Hepatocyte (in vitro differentiated cells): ENCODE data around the gene LSS. TPM values are rescaled to one million over a fixed set of nuclear protein-coding genes. Genes with fewer than 3 reads are reported as not detected.

ENCODE experiments used
- DNase-seq: peaks from one replicate; pipeline ENCODE4 v3.0.0-alpha.2; 2016; ENCODE audit warnings: low spot score
- H2AFZ ChIP-seq: fragments of 200-600 bp; sonication (generic); 2 replicates; pipeline ENCODE4 v1.6.0; 2016; ENCODE audit warnings: antibody characterized with exemption, mild to moderate bottlenecking
- H3K27ac ChIP-seq: fragments of 200-600 bp; sonication (generic); 2 replicates; pipeline ENCODE4 v1.5.1; 2016; ENCODE audit warnings: mild to moderate bottlenecking
- H3K27me3 ChIP-seq: fragments of 200-600 bp; sonication (generic); 2 replicates; pipeline ENCODE4 v1.6.1; 2016
- H3K36me3 ChIP-seq: fragments of 200-600 bp; sonication (generic); replicated peaks from 2 replicates; pipeline ENCODE4 v1.5.1; 2016; ENCODE audit warnings: low read depth; ENCODE audit not compliant: insufficient read depth
- H3K4me1 ChIP-seq: fragments of 200-600 bp; sonication (generic); 2 replicates; pipeline ENCODE4 v1.5.1; 2016; ENCODE audit warnings: mild to moderate bottlenecking, moderate library complexity; ENCODE audit not compliant: insufficient read depth
- H3K4me2 ChIP-seq: fragments of 200-600 bp; sonication (generic); 2 replicates; pipeline ENCODE4 v1.6.0; 2016
- H3K4me3 ChIP-seq: fragments of 200-600 bp; sonication (generic); 2 replicates; pipeline ENCODE4 v1.5.1; 2016; ENCODE audit warnings: mild to moderate bottlenecking
- H3K79me2 ChIP-seq: fragments of 200-600 bp; sonication (generic); 2 replicates; pipeline ENCODE4 v1.6.0; 2017; ENCODE audit warnings: mild to moderate bottlenecking
- H3K9me2 ChIP-seq: fragments of 200-600 bp; sonication (generic); replicated peaks from 2 replicates; pipeline ENCODE4 v1.6.0; 2017; ENCODE audit warnings: mild to moderate bottlenecking; ENCODE audit not compliant: insufficient read depth
- H3K9me3 ChIP-seq: fragments of 200-600 bp; sonication (generic); 2 replicates; pipeline ENCODE4 v1.5.1; 2016; ENCODE audit warnings: low read depth, mild to moderate bottlenecking
- H4K20me1 ChIP-seq: fragments of 200-600 bp; sonication (generic); 2 replicates; pipeline ENCODE4 v1.6.0; 2016; ENCODE audit warnings: mild to moderate bottlenecking; ENCODE audit not compliant: insufficient read depth, poor library complexity, severe bottlenecking
- CTCF ChIP-seq: fragments of 200-600 bp; sonication (generic); IDR thresholded peaks from 2 replicates; pipeline ENCODE4 v1.5.1; 2016; ENCODE audit warnings: antibody characterized with exemption, mild to moderate bottlenecking; ENCODE audit not compliant: poor library complexity
- EZH2 ChIP-seq: fragments of 200-600 bp; sonication (generic); IDR thresholded peaks from 2 replicates; pipeline ENCODE4 v1.6.1; 2016; ENCODE audit warnings: antibody characterized with exemption, mild to moderate bottlenecking, borderline replicate concordance
- EZH2phosphoT487 ChIP-seq: fragments of 200-600 bp; sonication (generic); IDR thresholded peaks from one replicate; pipeline ENCODE4 v1.6.1; 2018; ENCODE audit warnings: antibody characterized with exemption, mild to moderate bottlenecking, low read depth, moderate library complexity; ENCODE audit not compliant: unreplicated experiment, severe bottlenecking
- WGBS: methylation state at CpG from one replicate; pipeline ENCODE4 v1.1.6; 2016; ENCODE audit warnings: low lambda C conversion rate; ENCODE audit errors: missing lambda C conversion rate; 5-methylcytosine and 5-hydroxymethylcytosine counted together
- polyA plus RNA-seq: library from polyadenylated mRNA; unstranded; fragments of >200 nt; fragmentation: Nextera tagmentation; extraction: Ambion mirVana; gene quantifications from 2 replicates; pipeline ENCODE4 v1.2.1, GENCODE V29; 2016
- total RNA-seq: library from RNA; depleted of rRNA; stranded (reverse); fragments of >200 nt; gene quantifications from 2 replicates; pipeline ENCODE4 v1.2.3, GENCODE V29; 2014

LSS gene
- total and polyA plus RNA-seq, 2 experiments from 2014 or later = 131 to 146 TPM

GRCh38 chr21:46156678-46157077 is 71.9 kb downstream of the LSS start:
- H3K27me3 ChIP-seq = no peaks in the 10 kb centered on the region
- H2AFZ ChIP-seq = no peak overlapping the region
- H3K79me2 ChIP-seq = no peaks in the 10 kb centered on the region
- H3K36me3 ChIP-seq = no peaks in the 10 kb centered on the region
- H4K20me1 ChIP-seq = no peaks in the 10 kb centered on the region
- peaks cover 5% of the 10 kb centered on the region for H3K4me1 ChIP-seq
- DNase-seq = no peak
- H3K9me3 ChIP-seq = no peaks in the 10 kb centered on the region
- no peak for TF ChIP-seq EZH2phosphoT487
- TF ChIP-seq EZH2 = no peak
- TF ChIP-seq CTCF = no peak
- 95% methylated on average over 10 of the region's 10 CpGs for WGBS
- H3K4me2 ChIP-seq = no peak overlapping the region
- no peaks in the 10 kb centered on the region for H3K9me2 ChIP-seq
- H3K4me3 ChIP-seq = no peak overlapping the region
- no peak overlapping the region for H3K27ac ChIP-seq

- TF ChIP-seq CTCF (no peak), EZH2 (no peak), EZH2phosphoT487 (no peak)
- Histone ChIP-seq H3K9me2 (no peaks in the 10 kb centered on the region), H2AFZ (no peak overlapping the region), H3K79me2 (no peaks in the 10 kb centered on the region), H3K4me2 (no peak overlapping the region), H4K20me1 (no peaks in the 10 kb centered on the region), H3K9me3 (no peaks in the 10 kb centered on the region), H3K4me1 (peaks cover 5% of the 10 kb centered on the region), H3K36me3 (no peaks in the 10 kb centered on the region), H3K4me3 (no peak overlapping the region), H3K27ac (no peak overlapping the region), H3K27me3 (no peaks in the 10 kb centered on the region)
- peak; percentile 5 for DNase-seq
- WGBS = 87% methylated on average over 7 of the region's 7 CpGs
Observed at GRCh38 chr21:46156378-46156645, 72.3 kb downstream of the LSS start.

- no peak for TF ChIP-seq EZH2phosphoT487
- no peak for TF ChIP-seq EZH2
- no peak for TF ChIP-seq CTCF
- Histone ChIP-seq H3K36me3 (no peaks in the 10 kb centered on the region), H2AFZ (no peak within 1 kb of the TSS), H3K27ac (no peak within 1 kb of the TSS), H3K9me2 (no peaks in the 10 kb centered on the region), H3K79me2 (no peaks in the 10 kb centered on the region), H3K4me3 (no peak within 1 kb of the TSS), H3K4me2 (peak within 1 kb of the TSS; percentile 80), H4K20me1 (no peaks in the 10 kb centered on the region), H3K27me3 (no peaks in the 10 kb centered on the region), H3K4me1 (peaks cover 5% of the 10 kb centered on the region), H3K9me3 (no peaks in the 10 kb centered on the region)
- DNase-seq = peak; percentile 63
- 80% methylated on average over 34 of the region's 34 CpGs for WGBS
Observed at GRCh38 chr21:46155514-46156377, 72.8 kb downstream of the LSS start, which contains the start of gene FTCD. FTCD (minus strand) TSS chr21:46155579; CDS start chr21:46155523, 56 bp downstream.
